IMR-90 (cell line): ENCODE data around the gene NEO1. TPM values are rescaled to one million over a fixed set of nuclear protein-coding genes. Genes with fewer than 3 reads are reported as not detected.

ENCODE experiments used
- ATAC-seq: fragments of 200-7000 bp; cut with Tn5 transposase; 2 replicates; pipeline ENCODE4 v1.9.1; 2020; ENCODE audit warnings: low read depth, mild to moderate bottlenecking, moderate library complexity
- BruUV-seq: library from RNA; stranded (reverse); fragments of 400-500 nt; replicated peaks from 2 replicates; lab custom pipeline; 2021; lab: Mats Ljungman, UMichigan
- CTCF ChIA-PET: fragments of 300-600 bp; formaldehyde crosslinking; extraction: SDS; loops from one replicate; lab custom pipeline; 2021; ENCODE audit warnings: antibody characterized with exemption; lab: Yijun Ruan, JAX
- POLR2A ChIA-PET: fragments of 300-600 bp; sonication (Branson Sonifier 250); formaldehyde crosslinking; loops from one replicate; lab custom pipeline; 2022; ENCODE audit warnings: antibody characterized with exemption; ENCODE audit not compliant: unreplicated experiment; lab: Charles Lee
- DNase-seq: peaks from one replicate; pipeline ENCODE4 v3.0.0; 2013
- H2AFZ ChIP-seq: replicated peaks from 2 replicates; pipeline ENCODE3; 2013; ENCODE audit warnings: low read length, mild to moderate bottlenecking; ENCODE audit not compliant: poor library complexity
- H2AK5ac ChIP-seq: 2 replicates; pipeline ENCODE4 v1.6.1; 2013; ENCODE audit warnings: low read depth, low read length, inconsistent platforms
- H2AK9ac ChIP-seq: replicated peaks from 2 replicates; pipeline ENCODE3; 2013; ENCODE audit warnings: mild to moderate bottlenecking, low read depth, low read length, moderate library complexity; ENCODE audit not compliant: poor library complexity
- H2BK120ac ChIP-seq: 2 replicates; pipeline ENCODE4 v1.6.1; 2013; ENCODE audit warnings: low read depth, low read length, inconsistent platforms
- H2BK15ac ChIP-seq: 3 replicates; pipeline ENCODE4 v1.6.1; 2013; ENCODE audit warnings: low read depth, low read length, inconsistent platforms
- H2BK20ac ChIP-seq: 2 replicates; pipeline ENCODE4 v1.6.1; 2013; ENCODE audit warnings: low read depth, mild to moderate bottlenecking, inconsistent platforms, low read length, moderate library complexity
- H2BK5ac ChIP-seq: 2 replicates; pipeline ENCODE4 v1.6.1; 2013; ENCODE audit warnings: mild to moderate bottlenecking, low read depth, low read length, inconsistent platforms; ENCODE audit not compliant: poor library complexity, severe bottlenecking
- H3K14ac ChIP-seq: replicated peaks from 2 replicates; pipeline ENCODE4 v1.6.1; 2013; ENCODE audit warnings: low read depth, low read length, inconsistent platforms
- H3K18ac ChIP-seq: 2 replicates; pipeline ENCODE4 v1.6.1; 2013; ENCODE audit warnings: low read depth, low read length, control low read depth
- H3K23ac ChIP-seq: 2 replicates; pipeline ENCODE4 v1.6.1; 2013; ENCODE audit warnings: low read depth, low read length, inconsistent platforms
- H3K27ac ChIP-seq: 2 replicates; pipeline ENCODE4 v1.5.1; 2013; ENCODE audit warnings: mild to moderate bottlenecking, control low read depth, low read length; ENCODE audit not compliant: insufficient read depth
- H3K27me3 ChIP-seq: 2 replicates; pipeline ENCODE4 v1.6.1; 2013; ENCODE audit warnings: low read length; ENCODE audit not compliant: control insufficient read depth, insufficient read depth
- H3K36me3 ChIP-seq: 2 replicates; pipeline ENCODE4 v1.6.1; 2013; ENCODE audit warnings: low read length, mixed read lengths; ENCODE audit not compliant: control insufficient read depth, insufficient read depth
- H3K4ac ChIP-seq: 2 replicates; pipeline ENCODE4 v1.6.1; 2013; ENCODE audit warnings: low read depth, low read length, inconsistent platforms
- H3K4me1 ChIP-seq: 2 replicates; pipeline ENCODE4 v1.6.1; 2013; ENCODE audit warnings: low read length, mixed read lengths; ENCODE audit not compliant: control insufficient read depth, insufficient read depth
- H3K4me2 ChIP-seq: 2 replicates; pipeline ENCODE4 v1.6.1; 2013; ENCODE audit warnings: low read depth, mild to moderate bottlenecking, control low read depth, low read length, moderate library complexity
- H3K4me3 ChIP-seq: 2 replicates; pipeline ENCODE4 v1.5.1; 2013; ENCODE audit warnings: low read depth, mild to moderate bottlenecking, control low read depth, low read length, moderate library complexity; ENCODE audit not compliant: insufficient read depth
- H3K56ac ChIP-seq: 2 replicates; pipeline ENCODE4 v1.6.1; 2013; ENCODE audit warnings: low read length, inconsistent platforms; ENCODE audit not compliant: insufficient read depth; ENCODE audit errors: extremely low read depth
- H3K79me1 ChIP-seq, 2 experiments: 2 replicates each; pipeline ENCODE4 v1.6.1; 2013; ENCODE audit warnings: low read length in 2 of 2, inconsistent platforms in 1 of 2, low read depth in 1 of 2
- H3K9ac ChIP-seq: 2 replicates; pipeline ENCODE4 v1.6.1; 2013; ENCODE audit warnings: low read depth, low read length, control low read depth
- H3K9me1 ChIP-seq: 2 replicates; pipeline ENCODE4 v1.6.1; 2013; ENCODE audit warnings: low read length, inconsistent platforms; ENCODE audit not compliant: insufficient read depth
- H3K9me3 ChIP-seq: 2 replicates; pipeline ENCODE4 v1.6.1; 2013; ENCODE audit warnings: low read length; ENCODE audit not compliant: control insufficient read depth, insufficient read depth
- H4K20me1 ChIP-seq: 2 replicates; pipeline ENCODE4 v1.6.1; 2013; ENCODE audit warnings: low read length, inconsistent platforms; ENCODE audit not compliant: insufficient read depth
- H4K5ac ChIP-seq: 2 replicates; pipeline ENCODE4 v1.6.1; 2013; ENCODE audit warnings: mild to moderate bottlenecking, low read depth, low read length, control low read depth
- H4K8ac ChIP-seq, 2 experiments: 2 replicates each; pipeline ENCODE4 v1.6.1; 2013; ENCODE audit warnings: low read depth in 2 of 2, low read length in 2 of 2, control low read depth in 1 of 2, inconsistent platforms in 1 of 2
- H4K91ac ChIP-seq: 2 replicates; pipeline ENCODE4 v1.6.1; 2013; ENCODE audit warnings: low read depth, low read length, inconsistent platforms; ENCODE audit not compliant: insufficient read depth
- RAD21 ChIP-seq: IDR thresholded peaks from 2 replicates; pipeline ENCODE4 v1.6.1; 2012; ENCODE audit warnings: low read length, improper control_type of control experiment
- WGBS, 2 experiments: methylation state at CpG; one replicate each; pipeline versions ENCODE4 v1.1.5 to v1.1.7; 2013; ENCODE audit warnings: missing lambda C conversion rate in 2 of 2; ENCODE audit not compliant: insufficient read length in 1 of 2; ENCODE audit errors: extremely low coverage in 2 of 2; 5-methylcytosine and 5-hydroxymethylcytosine counted together
- dilution Hi-C: fragments of 300-500 bp; cut with HindIII; formaldehyde crosslinking; loops from one replicate; pipeline ENCODE4 v1.14.3; 2018; ENCODE audit warnings: low sequenced_read_pairs; ENCODE audit not compliant: unreplicated experiment
- in situ Hi-C: fragments of 300-500 bp; cut with MboI; formaldehyde crosslinking; loops from 3 replicates; pipeline ENCODE4 v1.14.3; 2019; ENCODE audit warnings: low sequenced_read_pairs, inconsistent platforms, mixed read lengths
- intact Hi-C: fragments of 100-400 bp; cut with micrococcal nuclease; formaldehyde crosslinking; loops from 2 replicates; pipeline ENCODE4 v1.10.0; 2022
- polyA plus RNA-seq, 3 experiments: library from polyadenylated mRNA; depleted of rRNA; stranded (reverse); fragments of >200 nt; gene quantifications; 2 replicates each; pipeline ENCODE4 v1.2.3, GENCODE V29; 2012; ENCODE audit warnings: low replicate concordance in 1 of 3
- total RNA-seq: library from RNA; depleted of rRNA; stranded (reverse); fragments of >200 nt; gene quantifications from 2 replicates; pipeline ENCODE4 v1.2.3, GENCODE V29; 2012

NEO1 gene
- total and polyA plus RNA-seq, 2 of the 4 experiments (the other 2 are of a cell fraction), result 16.3 to 18.5 TPM

GRCh38 chr15:73031648-73032047 is 20.6 kb upstream of the NEO1 start:
- Histone ChIP-seq H2AK9ac (no peak overlapping the region), H3K4me2 (no peak overlapping the region), H3K23ac (no peak overlapping the region), H3K4me1 (peaks cover 5% of the 10 kb centered on the region), H3K4me3 (no peak overlapping the region), H3K14ac (no peak overlapping the region), H3K36me3 (no peaks in the 10 kb centered on the region), H4K5ac (no peak overlapping the region), H3K27me3 (peaks cover 16% of the 10 kb centered on the region), H3K18ac (no peak overlapping the region), H3K9me3 (no peaks in the 10 kb centered on the region), H2BK120ac (no peak overlapping the region), H3K4ac (no peak overlapping the region), H3K9ac (no peak overlapping the region), H3K56ac (no peak overlapping the region), H2AFZ (no peak overlapping the region), H4K20me1 (no peaks in the 10 kb centered on the region), H4K91ac (no peak overlapping the region), H2BK15ac (no peak overlapping the region), H2BK5ac (no peak overlapping the region), H4K8ac (no peak overlapping the region), H3K9me1 (no peaks in the 10 kb centered on the region), H3K79me1 (no peaks in the 10 kb centered on the region), H2AK5ac (no peak overlapping the region; the same call in 1 of the 2 replicates), H3K27ac (no peak overlapping the region), H2BK20ac (no peak overlapping the region)
- intact Hi-C loops, result no loop called here
- ATAC-seq (no peak), DNase-seq (no peak)
- in situ Hi-C loops, result no loop called here
- no TSS peak for BruUV-seq
- ChIA-PET POLR2A (no interaction called here), CTCF (no interaction called here)
- dilution Hi-C loops, result no loop called here
- TF ChIP-seq RAD21, result no peak
- WGBS, 2 experiments, result 60% methylated on average over 1 of the region's 2 CpGs; no CpG with 5 or more reads in 1 of the 2 experiments
